H1 (cell line): ENCODE measurements around the gene DYRK1B. TPM values are rescaled to one million over a fixed set of nuclear protein-coding genes. Genes with fewer than 3 reads are reported as not detected.
A peak's percentile ranks its signal among the peaks of the same experiment; 100 is the strongest.
"Not testable (repeated sequence)": the region's sequence is repeated elsewhere in the genome, so short reads cannot be mapped to it uniquely, and the experiment has no call there.

Experiments used
- CTCF ChIA-PET: fragments of 300-600 bp; sonication (Branson Sonifier 250); formaldehyde crosslinking; loops from one replicate; lab custom pipeline; 2021; ENCODE audit not compliant: partially characterized antibody; lab: Charles Lee
- POLR2A ChIA-PET: fragments of 300-600 bp; sonication (Branson Sonifier 250); formaldehyde crosslinking; loops from one replicate; lab custom pipeline; 2021; ENCODE audit warnings: inconsistent platforms; ENCODE audit not compliant: partially characterized antibody; lab: Charles Lee
- DNase-seq, 2 experiments: peaks; one replicate each; pipeline versions ENCODE4 v3.0.0 to v3.0.0-alpha.2; 2010 to 2022; ENCODE audit warnings: low spot score in 2 of 2, low read depth in 1 of 2, mixed read lengths in 1 of 2
- FAIRE-seq: peaks from 2 replicates; lab custom pipeline; 2011; peaks lifted over from hg19 to GRCh38; lab: Jason Lieb, UNC
- H2AFZ ChIP-seq: 2 replicates; pipeline ENCODE4 v1.8.1; 2012; ENCODE audit warnings: low read length, inconsistent platforms
- H2AK5ac ChIP-seq: 2 replicates; pipeline ENCODE4 v1.6.1; 2013; ENCODE audit warnings: low read depth, low read length
- H2BK120ac ChIP-seq: replicated peaks from 2 replicates; pipeline ENCODE3; 2013; ENCODE audit warnings: low read depth, low read length, inconsistent platforms
- H2BK12ac ChIP-seq: 2 replicates; pipeline ENCODE4 v1.6.1; 2013; ENCODE audit warnings: low read depth, low read length
- H2BK15ac ChIP-seq: 2 replicates; pipeline ENCODE4 v1.6.1; 2013; ENCODE audit warnings: low read length
- H2BK20ac ChIP-seq: 2 replicates; pipeline ENCODE4 v1.6.1; 2013; ENCODE audit warnings: low read length
- H2BK5ac ChIP-seq: 2 replicates; pipeline ENCODE4 v1.6.1; 2013; ENCODE audit warnings: low read depth, low read length
- H3K14ac ChIP-seq: 2 replicates; pipeline ENCODE4 v1.6.1; 2013; ENCODE audit warnings: inconsistent platforms; ENCODE audit not compliant: insufficient read length
- H3K18ac ChIP-seq: 2 replicates; pipeline ENCODE4 v1.6.1; 2013; ENCODE audit warnings: low read length; ENCODE audit errors: extremely low read depth
- H3K23ac ChIP-seq: 2 replicates; pipeline ENCODE4 v1.6.1; 2013; ENCODE audit warnings: inconsistent platforms; ENCODE audit not compliant: insufficient read length
- H3K23me2 ChIP-seq: 2 replicates; pipeline ENCODE4 v1.6.1; 2013; ENCODE audit warnings: low read depth, low read length
- H3K27ac ChIP-seq: 2 replicates; pipeline ENCODE4 v1.6.1; 2011; ENCODE audit warnings: low read depth, low read length, inconsistent platforms
- H3K27me3 ChIP-seq, 4 experiments: replicated peaks in 1 of 4; 1 replicate in 1 of 4; 2 replicates in 3 of 4; pipeline versions ENCODE4 v1.6.1 to v1.8.1; 2011 to 2013; ENCODE audit warnings: low read length in 3 of 4, mild to moderate bottlenecking in 3 of 4, inconsistent platforms in 2 of 4, mixed read lengths in 2 of 4, moderate library complexity in 1 of 4; ENCODE audit not compliant: control insufficient read depth in 3 of 4, insufficient read depth in 3 of 4; ENCODE audit errors: extremely low read depth in 1 of 4
- H3K36me3 ChIP-seq, 4 experiments: 2 replicates each; pipeline versions ENCODE4 v1.6.1 to v1.8.1; 2011 to 2013; ENCODE audit warnings: mild to moderate bottlenecking in 4 of 4, low read length in 3 of 4, moderate library complexity in 2 of 4, control low read depth in 1 of 4, inconsistent platforms in 1 of 4; ENCODE audit not compliant: insufficient read depth in 4 of 4, control insufficient read depth in 2 of 4
- H3K4ac ChIP-seq: replicated peaks from 2 replicates; pipeline ENCODE3; 2013; ENCODE audit warnings: low read length, low read depth, mixed read lengths, inconsistent platforms; ENCODE audit not compliant: insufficient read length
- H3K4me1 ChIP-seq, 4 experiments: replicated peaks in 1 of 4; 1 replicate in 1 of 4; 2 replicates in 3 of 4; pipeline versions ENCODE4 v1.6.1 to v1.8.1; 2011 to 2013; ENCODE audit warnings: low read length in 3 of 4, inconsistent platforms in 2 of 4, mixed read lengths in 1 of 4; ENCODE audit not compliant: insufficient read depth in 4 of 4, control insufficient read depth in 3 of 4
- H3K4me2 ChIP-seq, 2 experiments: 2 replicates each; pipeline versions ENCODE4 v1.6.1 to v1.8.1; 2011 to 2013; ENCODE audit warnings: low read depth in 2 of 2, low read length in 2 of 2, control low read depth in 1 of 2, inconsistent platforms in 1 of 2, mild to moderate bottlenecking in 1 of 2; ENCODE audit not compliant: insufficient read depth in 1 of 2
- H3K4me3 ChIP-seq, 4 experiments: fragments of 200-600, 300-600 bp in 1 of 4; sonication (generic), shearing (Covaris generic), sonication (Bioruptor Twin) in 1 of 4; 2 replicates each; pipeline versions ENCODE4 v1.5.1 to v1.8.1; 2011 to 2016; ENCODE audit warnings: low read length in 4 of 4, low read depth in 3 of 4, control low read depth in 2 of 4, inconsistent platforms in 2 of 4, mild to moderate bottlenecking in 2 of 4, mixed read lengths in 1 of 4, moderate library complexity in 1 of 4; ENCODE audit not compliant: insufficient read depth in 2 of 4; ENCODE audit errors: extremely low read depth in 1 of 4
- H3K56ac ChIP-seq: replicated peaks from 2 replicates; pipeline ENCODE3; 2013; ENCODE audit warnings: low read depth, mild to moderate bottlenecking, mixed read lengths, low read length, inconsistent platforms; ENCODE audit not compliant: insufficient read length
- H3K79me1 ChIP-seq: 2 replicates; pipeline ENCODE4 v1.6.1; 2013; ENCODE audit warnings: low read depth, low read length, control low read depth
- H3K79me2 ChIP-seq, 2 experiments: 2 replicates each; pipeline versions ENCODE4 v1.6.1 to v1.8.1; 2012 to 2013; ENCODE audit warnings: low read length in 2 of 2, mild to moderate bottlenecking in 2 of 2, inconsistent platforms in 1 of 2; ENCODE audit not compliant: insufficient read depth in 2 of 2, control insufficient read depth in 1 of 2
- H3K9ac ChIP-seq, 4 experiments: replicated peaks in 1 of 4; 1 replicate in 1 of 4; 2 replicates in 3 of 4; pipeline versions ENCODE4 v1.6.1 to v1.8.1; 2011 to 2013; ENCODE audit warnings: low read depth in 3 of 4, low read length in 3 of 4, control low read depth in 2 of 4, mild to moderate bottlenecking in 2 of 4, moderate library complexity in 2 of 4, inconsistent platforms in 1 of 4; ENCODE audit errors: extremely low read depth in 1 of 4
- H3K9me3 ChIP-seq, 2 experiments: 2 replicates each; pipeline versions ENCODE4 v1.6.1 to v1.8.1; 2012 to 2013; ENCODE audit warnings: mild to moderate bottlenecking in 2 of 2, moderate library complexity in 2 of 2, control low read depth in 1 of 2, inconsistent platforms in 1 of 2, low read depth in 1 of 2, low read length in 1 of 2, mixed read lengths in 1 of 2; ENCODE audit not compliant: insufficient read depth in 2 of 2
- H4K20me1 ChIP-seq, 2 experiments: replicated peaks in 1 of 2; 2 replicates each; pipeline versions ENCODE3 to v1.8.1; 2011 to 2013; ENCODE audit warnings: inconsistent platforms in 2 of 2, low read length in 2 of 2, mild to moderate bottlenecking in 1 of 2; ENCODE audit not compliant: insufficient read depth in 2 of 2, control insufficient read depth in 1 of 2
- H4K5ac ChIP-seq: 2 replicates; pipeline ENCODE4 v1.6.1; 2013; ENCODE audit warnings: low read length, low read depth, mixed read lengths, inconsistent platforms; ENCODE audit not compliant: insufficient read length
- H4K8ac ChIP-seq: 2 replicates; pipeline ENCODE4 v1.8.0; 2013; ENCODE audit warnings: mild to moderate bottlenecking, moderate library complexity, low read length, inconsistent platforms; ENCODE audit not compliant: insufficient read depth; ENCODE audit errors: extremely low read depth
- H4K91ac ChIP-seq: replicated peaks from 2 replicates; pipeline ENCODE3; 2013; ENCODE audit warnings: low read length, mixed read lengths, inconsistent platforms; ENCODE audit not compliant: insufficient read length
- WGBS, 2 experiments: shearing (Covaris generic) in 1 of 2; methylation state at CpG; one replicate each; pipeline versions ENCODE4 v1.1.6 to v1.1.7; 2013 to 2015; ENCODE audit warnings: low lambda C conversion rate in 2 of 2, mixed read lengths in 2 of 2, inconsistent platforms in 1 of 2, low coverage in 1 of 2, missing lambda C conversion rate in 1 of 2; ENCODE audit not compliant: insufficient replicate concordance in 2 of 2, insufficient coverage in 1 of 2, insufficient read length in 1 of 2; ENCODE audit errors: extremely low coverage in 1 of 2, missing lambda C conversion rate in 1 of 2; 5-methylcytosine and 5-hydroxymethylcytosine counted together
- polyA plus RNA-seq, 7 experiments: library from polyadenylated mRNA; depleted of rRNA in 3 of 7; stranded (reverse) in 5 of 7; unstranded in 2 of 7; fragments of >200 nt in 5 of 7; fragments of 200-250 nt in 2 of 7; gene quantifications; 1 replicate in 5 of 7; 2 replicates in 1 of 7; 4 replicates in 1 of 7; pipeline versions ENCODE4 v1.2.1 to v1.2.3, GENCODE V29; 2011 to 2013; ENCODE audit warnings: missing spikeins in 2 of 7, mixed read lengths in 2 of 7
- total RNA-seq: library from RNA; stranded (reverse); fragmentation: NEBNext Ultra II Directional; extraction: Animal tissue kit (Norgen Biotek cat#: 25700); gene quantifications from 2 replicates; pipeline ENCODE4 v1.2.1, GENCODE V29; 2021

Gene DYRK1B
- total and polyA plus RNA-seq, 2 of the 8 experiments (the other 6 are each of a cell fraction or from before 2014, with no cell fraction given): 6.9 to 14.8 TPM

GRCh38 chr19:39877488-39877887 lies 43.5 kb upstream of the DYRK1B start:
- FAIRE-seq, H3K4me2 ChIP-seq, H3K27ac ChIP-seq, H4K5ac ChIP-seq, H3K4ac ChIP-seq, H3K23ac ChIP-seq, H2BK5ac ChIP-seq, H2BK120ac ChIP-seq, H3K4me3 ChIP-seq, H4K91ac ChIP-seq, H4K8ac ChIP-seq, H3K23me2 ChIP-seq, H3K9me3 ChIP-seq, H3K18ac ChIP-seq, CTCF ChIA-PET, H2AFZ ChIP-seq, H3K79me1 ChIP-seq, H3K9ac ChIP-seq, H3K36me3 ChIP-seq, H3K56ac ChIP-seq, H2BK12ac ChIP-seq, POLR2A ChIA-PET, H2BK15ac ChIP-seq, H3K79me2 ChIP-seq, H3K27me3 ChIP-seq, H3K4me1 ChIP-seq, H4K20me1 ChIP-seq, H3K14ac ChIP-seq, H2AK5ac ChIP-seq, H2BK20ac ChIP-seq: not testable (repeated sequence)
- peak in 1 of 2 experiments; percentile 49 for DNase-seq
- 70% methylated on average over 10 of the region's 14 CpGs; no CpG with 5 or more reads in 1 of the 2 experiments for WGBS, 2 experiments

DNA sequence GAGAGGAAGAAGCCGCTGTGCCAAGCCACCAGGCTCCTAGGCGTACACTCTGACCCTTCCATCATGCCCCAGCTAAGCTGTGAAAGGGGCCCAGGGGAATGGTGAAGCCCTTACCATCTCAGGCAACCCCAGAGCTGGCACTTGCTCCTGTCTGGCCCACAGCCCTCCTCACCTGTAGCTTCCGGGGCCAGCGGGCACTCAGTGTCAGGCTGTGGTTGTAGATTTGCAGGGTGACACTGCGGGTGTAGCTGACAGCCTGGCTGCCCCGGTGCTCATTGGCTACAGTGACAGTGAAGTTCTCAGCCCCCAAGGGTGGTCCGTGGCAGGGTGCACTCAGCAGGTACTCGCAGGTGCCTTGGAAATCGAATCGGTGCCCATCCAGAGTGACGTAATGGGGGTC lies 42.5 kb upstream of the DYRK1B start:
- H3K23me2 ChIP-seq, H3K4me2 ChIP-seq, H3K18ac ChIP-seq, H3K56ac ChIP-seq, FAIRE-seq, H3K23ac ChIP-seq, POLR2A ChIA-PET, H3K9me3 ChIP-seq, CTCF ChIA-PET, H2AFZ ChIP-seq, H4K20me1 ChIP-seq, H3K36me3 ChIP-seq, H2BK5ac ChIP-seq, H4K8ac ChIP-seq, H3K4ac ChIP-seq, H3K27me3 ChIP-seq, H3K79me2 ChIP-seq, H3K9ac ChIP-seq, H2BK20ac ChIP-seq, H3K4me3 ChIP-seq, H3K79me1 ChIP-seq, H2AK5ac ChIP-seq, H3K14ac ChIP-seq, H3K27ac ChIP-seq, H4K5ac ChIP-seq, DNase-seq, H2BK12ac ChIP-seq, H2BK15ac ChIP-seq, H3K4me1 ChIP-seq, H2BK120ac ChIP-seq, H4K91ac ChIP-seq: not testable (repeated sequence)
- 80% methylated on average over 1 of the region's 11 CpGs; no CpG with 5 or more reads in 1 of the 2 experiments for WGBS, 2 experiments
